ACC112 (cell line): ENCODE measurements around the gene CFAP46.

Experiments
- H2AFZ ChIP-seq: fragments of 200-600 bp; sonication (generic); one replicate; pipeline ENCODE4 v1.6.0; 2017; ENCODE audit warnings: antibody characterized with exemption, low read length; ENCODE audit not compliant: unreplicated experiment
- H3K27ac ChIP-seq: fragments of 200-600 bp; sonication (generic); 2 replicates; pipeline ENCODE4 v1.5.1; 2014; ENCODE audit warnings: low read depth, mild to moderate bottlenecking, antibody characterized with exemption, low read length, moderate library complexity
- H3K27me3 ChIP-seq: fragments of 200-600 bp; sonication (generic); 2 replicates; pipeline ENCODE4 v1.6.1; 2014; ENCODE audit warnings: mild to moderate bottlenecking, antibody characterized with exemption, low read length, moderate library complexity, mixed read lengths; ENCODE audit not compliant: insufficient read depth
- H3K36me3 ChIP-seq: fragments of 200-600 bp; sonication (generic); 2 replicates; pipeline ENCODE4 v1.6.1; 2016; ENCODE audit warnings: mild to moderate bottlenecking, antibody characterized with exemption, low read length, moderate library complexity, mixed read lengths; ENCODE audit not compliant: insufficient read depth
- H3K4me1 ChIP-seq: fragments of 200-600 bp; sonication (generic); one replicate; pipeline ENCODE4 v1.6.1; 2016; ENCODE audit warnings: low read length, mixed read lengths; ENCODE audit not compliant: insufficient read depth, unreplicated experiment, control insufficient read depth
- H3K4me3 ChIP-seq: fragments of 200-600 bp; sonication (generic); 2 replicates; pipeline ENCODE4 v1.5.1; 2014; ENCODE audit warnings: mild to moderate bottlenecking, low read depth, low read length
- H3K79me2 ChIP-seq: fragments of 200-600 bp; sonication (generic); one replicate; pipeline ENCODE4 v1.6.0; 2016; ENCODE audit warnings: low read length; ENCODE audit not compliant: control insufficient read depth, unreplicated experiment, insufficient read depth

CFAP46 gene

DNA sequence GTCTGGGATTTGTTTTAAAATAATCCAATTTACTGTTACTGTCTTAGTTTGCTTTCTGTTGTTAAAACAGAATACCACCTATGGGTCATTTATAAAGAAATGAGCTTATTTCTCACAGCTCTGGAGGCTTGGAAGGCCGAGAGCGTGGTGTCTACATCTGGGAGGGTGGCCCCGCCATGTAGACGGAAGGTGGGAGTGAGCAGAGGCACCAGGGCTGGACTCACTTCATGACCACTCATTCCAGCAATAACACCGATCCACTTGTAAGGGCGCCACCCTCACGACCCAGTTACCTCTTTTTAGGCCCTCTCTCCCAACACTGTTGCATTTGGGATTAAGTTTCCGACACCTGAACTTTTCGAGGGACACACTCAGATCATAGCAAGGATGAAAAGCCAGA, 36.2 kb upstream of the CFAP46 start:
- H3K36me3 ChIP-seq = no peaks in the 10 kb centered on the region
- H3K4me3 ChIP-seq = no peak overlapping the region
- H3K27ac ChIP-seq = no peak overlapping the region
- H2AFZ ChIP-seq = no peak overlapping the region
- H3K79me2 ChIP-seq = no peaks in the 10 kb centered on the region
- 0 out of 2 replicates have a peak, but pooled peaks cover 6% of the 10 kb centered on the region for H3K27me3 ChIP-seq
- H3K4me1 ChIP-seq = no peaks in the 10 kb centered on the region

DNA sequence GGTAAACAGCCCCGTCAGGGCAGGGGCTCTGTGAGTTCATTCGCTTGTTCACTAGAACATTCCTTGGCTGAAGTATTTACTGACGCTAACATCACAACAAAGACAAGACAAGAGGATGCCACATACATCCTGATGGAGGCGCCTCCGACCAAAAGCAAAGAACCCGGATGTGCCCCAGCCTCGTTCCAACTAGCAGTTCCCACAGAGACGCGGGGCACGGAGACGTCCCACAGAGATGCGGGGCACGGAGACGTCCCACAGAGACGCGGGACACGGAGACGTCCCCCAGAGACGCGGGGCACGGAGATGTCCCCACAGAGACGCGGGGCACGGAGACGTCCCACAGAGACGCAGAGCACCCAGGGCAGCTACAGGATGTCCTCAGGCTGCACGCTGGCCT, 35.4 kb upstream of the CFAP46 start:
- Histone ChIP-seq H2AFZ (no peak overlapping the region), H3K36me3 (no peaks in the 10 kb centered on the region), H3K79me2 (no peaks in the 10 kb centered on the region), H3K4me3 (no peak overlapping the region), H3K27ac (no peak overlapping the region), H3K27me3 (peaks cover 7% of the 10 kb centered on the region; the same call in 1 of the 2 replicates), H3K4me1 (no peaks in the 10 kb centered on the region)

DNA sequence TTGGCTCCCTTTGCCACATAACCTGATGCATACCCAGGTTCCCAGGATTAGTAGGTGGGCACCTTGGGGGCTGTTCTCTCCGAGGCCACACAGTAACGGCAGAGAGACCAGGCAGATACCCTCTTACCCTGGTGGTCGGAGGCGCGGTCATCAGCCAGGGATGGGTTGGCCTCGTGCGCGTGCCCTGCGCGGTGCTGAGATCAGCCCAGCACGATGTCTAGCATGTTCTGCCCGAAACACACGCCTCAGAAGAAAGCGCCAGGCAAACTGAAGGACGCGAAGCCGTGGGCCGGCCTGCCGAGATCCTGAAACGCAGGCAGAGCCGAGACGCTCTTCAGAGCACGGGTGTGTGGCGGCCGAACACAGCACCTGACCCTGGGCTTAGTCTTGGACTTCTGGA, 34.7 kb upstream of the CFAP46 start:
- Histone ChIP-seq H3K27me3 (peaks cover 14% of the 10 kb centered on the region), H3K4me3 (no peak overlapping the region), H3K4me1 (no peaks in the 10 kb centered on the region), H3K36me3 (no peaks in the 10 kb centered on the region), H2AFZ (no peak overlapping the region), H3K79me2 (no peaks in the 10 kb centered on the region), H3K27ac (no peak overlapping the region)

DNA sequence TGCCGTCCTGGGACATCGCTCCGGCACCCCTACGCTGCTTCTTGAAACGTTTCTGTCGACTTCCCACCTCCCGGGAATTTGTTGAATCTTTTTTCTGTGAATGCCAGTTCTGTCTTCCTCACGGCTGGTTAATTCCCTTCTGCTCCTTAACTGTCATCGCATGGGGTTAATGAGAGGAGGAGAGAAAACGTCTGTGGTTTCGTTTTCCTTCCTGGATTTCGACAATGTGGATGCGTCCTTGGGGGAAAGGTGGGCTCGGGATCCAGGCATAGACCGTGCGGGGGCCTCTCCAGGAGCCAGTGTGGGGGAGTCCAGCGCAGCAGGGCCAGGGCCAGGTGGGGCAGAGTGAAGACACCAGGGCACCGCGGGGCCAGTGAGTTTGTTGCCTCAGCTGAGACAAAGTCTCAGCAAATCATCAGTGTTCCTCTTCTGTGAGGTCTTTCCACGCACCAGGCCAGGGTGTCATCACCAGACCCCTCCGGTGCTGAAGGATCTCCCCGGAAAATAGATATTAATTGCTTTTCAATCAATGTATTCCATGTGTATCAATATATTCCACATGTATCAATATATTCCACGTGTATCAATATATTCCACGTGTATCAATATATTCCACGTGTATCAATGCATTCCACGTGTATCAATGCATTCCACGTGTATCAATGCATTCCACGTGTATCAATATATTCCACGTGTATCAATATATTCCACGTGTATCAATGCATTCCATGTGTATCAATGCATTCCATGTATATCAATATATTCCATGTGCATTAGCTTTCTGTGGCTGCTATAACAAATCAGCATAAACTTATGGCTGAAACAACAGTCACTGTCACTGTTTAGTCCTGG, 33.7 kb upstream of the CFAP46 start:
- Histone ChIP-seq H2AFZ (no peak overlapping the region), H3K27ac (no peak overlapping the region), H3K4me3 (no peak overlapping the region), H3K4me1 (no peaks in the 10 kb centered on the region), H3K27me3 (peaks cover 25% of the 10 kb centered on the region), H3K79me2 (no peaks in the 10 kb centered on the region), H3K36me3 (no peaks in the 10 kb centered on the region)

DNA sequence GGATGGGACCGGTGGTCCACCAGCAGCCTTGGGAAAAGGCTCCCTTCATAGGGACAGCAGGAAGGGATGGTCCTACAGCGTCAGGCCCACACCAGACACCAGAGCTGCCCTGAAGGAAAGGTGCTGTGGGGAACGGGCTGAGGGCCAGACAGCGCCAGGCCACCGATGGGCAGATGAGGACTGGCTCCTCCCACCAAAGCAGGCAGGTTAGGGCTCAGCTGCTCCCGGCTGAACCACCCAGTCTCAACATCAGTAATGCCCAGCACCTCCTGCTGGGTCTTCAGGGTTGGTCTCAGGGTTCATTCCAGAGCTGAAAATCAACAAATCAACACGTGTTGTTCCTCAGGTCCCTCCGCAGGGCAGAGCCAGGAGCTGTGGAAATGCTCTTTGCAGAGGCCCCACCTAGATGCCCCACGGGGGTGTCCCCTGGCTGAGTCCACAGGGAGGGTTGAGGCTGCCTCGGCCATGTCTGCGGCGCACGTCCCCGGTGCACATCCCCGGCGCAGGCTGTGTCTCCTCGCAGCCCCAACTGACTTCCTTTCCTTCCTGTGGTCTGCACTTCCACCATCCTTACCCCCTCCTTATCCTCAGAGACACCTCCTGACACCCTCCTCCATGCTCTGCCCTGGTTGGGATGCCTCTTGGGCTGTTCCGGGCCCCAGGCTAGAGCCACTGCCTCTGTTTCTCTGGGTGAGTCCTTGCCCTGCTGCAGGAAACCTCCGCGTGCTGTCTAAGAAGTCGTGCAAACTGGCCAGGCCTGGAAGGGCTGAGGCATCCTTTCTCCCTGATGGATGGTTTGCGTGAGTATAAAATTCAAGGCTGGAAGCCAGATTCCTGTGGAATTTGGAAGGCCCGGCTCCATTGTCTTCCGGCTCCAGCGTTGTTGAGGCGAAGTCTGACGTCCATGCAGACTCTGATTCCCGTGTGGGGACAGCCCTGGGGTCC, 32.8 kb upstream of the CFAP46 start:
- Histone ChIP-seq H3K36me3 (no peaks in the 10 kb centered on the region), H3K4me1 (no peaks in the 10 kb centered on the region), H3K79me2 (no peaks in the 10 kb centered on the region), H3K27me3 (peaks cover 34% of the 10 kb centered on the region), H2AFZ (no peak overlapping the region), H3K27ac (no peak overlapping the region), H3K4me3 (no peak overlapping the region)

DNA sequence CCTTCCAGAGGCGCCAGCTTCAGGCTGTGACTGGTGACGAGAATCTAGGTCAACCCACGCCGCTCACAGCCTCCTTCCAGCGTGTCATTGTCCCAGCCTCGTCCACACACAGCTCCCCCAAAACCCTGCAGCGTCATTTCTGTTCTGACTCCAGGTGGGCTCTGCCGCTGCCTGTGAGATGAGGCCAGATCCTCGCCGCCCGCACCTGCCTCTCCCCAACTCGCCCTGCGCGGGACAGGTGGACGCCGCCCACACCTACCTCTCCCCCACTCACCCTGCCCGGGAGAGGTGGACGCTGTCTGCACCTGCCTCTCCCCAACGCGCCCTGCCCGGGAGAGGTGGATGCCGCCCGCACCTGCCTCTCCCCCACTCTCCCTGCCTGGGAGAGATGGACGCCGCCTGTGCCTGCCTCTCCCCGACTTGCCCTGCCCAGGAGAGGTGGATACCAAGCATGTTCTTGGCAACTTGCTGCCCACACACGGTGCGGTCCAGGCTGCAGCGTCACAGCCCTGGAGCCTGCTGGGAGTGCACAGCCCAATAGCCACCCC, 32.0 kb upstream of the CFAP46 start:
- no peak overlapping the region for H3K4me3 ChIP-seq
- no peaks in the 10 kb centered on the region for H3K79me2 ChIP-seq
- H3K27ac ChIP-seq = no peak overlapping the region

DNA sequence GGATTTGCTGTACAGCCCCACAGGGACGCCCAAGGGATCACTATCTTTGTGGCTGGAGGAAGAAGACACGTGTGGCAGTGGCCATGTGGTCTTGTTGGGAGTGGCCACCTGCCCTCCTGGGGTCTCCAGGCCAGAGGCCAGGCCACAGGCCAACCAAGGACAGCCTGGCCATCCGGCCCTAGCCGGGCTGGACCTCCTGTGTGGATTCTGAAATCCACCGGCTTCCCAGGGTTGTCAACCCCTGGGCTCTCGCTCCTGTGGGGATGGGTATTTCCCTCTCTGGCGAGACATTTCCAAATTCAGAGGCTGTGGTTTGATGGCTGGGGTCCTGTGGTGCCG, 31.5 kb upstream of the CFAP46 start:
- no peaks in the 10 kb centered on the region for H3K79me2 ChIP-seq
- H3K27me3 ChIP-seq = peaks cover 45% of the 10 kb centered on the region
- H3K27ac ChIP-seq = no peak overlapping the region
- no peak overlapping the region for H3K4me3 ChIP-seq
- no peak overlapping the region for H2AFZ ChIP-seq
- no peaks in the 10 kb centered on the region for H3K4me1 ChIP-seq
- no peaks in the 10 kb centered on the region for H3K36me3 ChIP-seq

More for the DNA sequence above, 32.0 kb upstream of the CFAP46 start:
- Histone ChIP-seq H3K27me3 (peaks cover 41% of the 10 kb centered on the region), H3K4me1 (no peaks in the 10 kb centered on the region), H2AFZ (no peak overlapping the region), H3K36me3 (no peaks in the 10 kb centered on the region)

DNA sequence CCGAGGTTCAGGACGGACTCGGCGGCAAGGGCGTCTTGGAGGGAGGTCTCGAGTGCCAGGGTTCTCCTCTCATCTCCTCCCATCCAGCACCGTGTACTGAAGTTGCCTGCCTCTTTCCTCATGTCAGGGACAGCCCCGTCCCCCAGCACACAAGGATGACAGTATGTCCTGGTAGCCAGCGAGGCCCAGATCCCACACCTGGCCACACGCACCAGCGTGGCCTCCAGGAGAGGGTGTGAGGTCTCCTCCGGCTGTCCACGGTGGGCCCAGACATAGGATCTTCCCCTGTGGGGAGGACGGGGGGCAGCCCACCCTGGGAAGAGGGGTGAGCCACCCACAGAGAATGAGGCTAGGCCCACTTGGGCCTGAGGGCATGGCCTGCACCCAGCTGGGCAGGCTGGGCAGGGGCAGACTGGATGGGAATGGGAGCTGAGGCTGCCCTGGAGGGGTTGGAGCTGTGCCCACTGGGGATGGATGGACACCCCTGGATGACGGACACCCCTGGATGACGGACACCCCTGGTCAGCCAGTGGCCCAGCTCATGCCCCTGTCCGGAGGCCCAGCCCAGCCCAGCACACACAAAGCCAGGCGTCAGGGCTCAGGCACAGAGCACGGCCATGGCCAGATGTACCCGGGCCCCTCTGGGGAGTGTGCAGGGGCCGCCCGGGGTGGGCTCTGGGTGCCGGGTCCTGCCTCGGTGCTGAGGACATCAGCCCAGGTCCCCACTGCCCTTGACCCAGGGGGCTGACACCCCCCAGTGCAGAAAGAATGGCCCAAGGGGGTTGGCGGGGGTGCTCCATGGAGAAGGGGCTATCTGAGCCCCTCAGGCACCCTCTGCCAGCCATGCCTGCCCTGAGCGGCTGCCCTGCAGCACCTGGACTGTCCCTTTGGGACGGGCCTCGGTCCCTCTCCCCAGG, 30.9 kb upstream of the CFAP46 start:
- H3K27me3 ChIP-seq = peaks cover 52% of the 10 kb centered on the region
- no peak overlapping the region for H2AFZ ChIP-seq
- H3K79me2 ChIP-seq = no peaks in the 10 kb centered on the region
- H3K27ac ChIP-seq = no peak overlapping the region
- no peaks in the 10 kb centered on the region for H3K36me3 ChIP-seq
- no peak overlapping the region for H3K4me3 ChIP-seq
- H3K4me1 ChIP-seq = no peaks in the 10 kb centered on the region

DNA sequence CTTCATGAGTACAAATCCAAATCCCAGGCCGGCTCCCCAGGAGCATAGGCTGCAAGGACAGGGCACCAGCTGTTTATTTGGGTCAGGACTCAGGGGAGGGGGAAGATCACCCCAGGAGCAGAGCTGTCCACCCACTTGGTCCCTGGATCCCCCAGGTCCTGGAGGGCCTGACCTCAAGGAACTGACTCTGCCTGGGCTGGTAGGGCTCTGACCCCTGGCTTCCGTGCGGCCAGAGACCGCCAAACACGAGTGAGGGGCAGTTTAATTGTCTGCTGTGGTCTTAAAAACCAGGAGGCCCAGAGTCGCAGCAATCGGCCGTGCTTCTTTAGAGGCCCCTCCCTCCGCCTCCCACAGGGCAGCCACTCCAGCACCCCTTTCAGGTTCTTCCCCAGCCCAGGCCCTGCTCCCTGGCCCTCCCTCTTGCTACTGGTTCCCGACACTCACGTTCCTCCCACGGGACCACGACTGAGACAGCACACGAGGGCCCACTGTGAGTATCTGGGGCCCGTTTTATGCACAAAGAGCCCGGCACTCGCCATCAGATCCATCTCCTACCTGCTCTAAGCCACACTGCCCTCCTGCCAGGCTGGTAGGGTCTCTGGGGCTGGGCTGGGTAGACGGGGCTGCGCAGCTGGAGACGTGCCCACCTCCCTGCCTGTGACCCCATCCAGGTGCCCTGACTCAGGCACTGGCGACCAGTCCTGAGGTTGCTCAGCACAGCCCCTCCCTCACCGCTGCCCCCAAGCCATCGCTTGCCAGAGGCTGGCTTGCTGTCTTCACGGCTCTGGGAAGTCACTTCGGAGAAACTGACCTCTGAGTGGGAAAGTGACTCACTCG, 30.0 kb upstream of the CFAP46 start:
- no peak overlapping the region for H3K27ac ChIP-seq
- H2AFZ ChIP-seq = no peak overlapping the region
- H3K27me3 ChIP-seq = peaks cover 55% of the 10 kb centered on the region
- no peaks in the 10 kb centered on the region for H3K36me3 ChIP-seq
- no peaks in the 10 kb centered on the region for H3K4me1 ChIP-seq
- no peaks in the 10 kb centered on the region for H3K79me2 ChIP-seq
- H3K4me3 ChIP-seq = no peak overlapping the region
